ENCODE data around the gene SHROOM2.
"Not testable (repeated sequence)": the region's sequence is repeated elsewhere in the genome, so short reads cannot be mapped to it uniquely, and the experiment has no call there.

Gene SHROOM2

DNA sequence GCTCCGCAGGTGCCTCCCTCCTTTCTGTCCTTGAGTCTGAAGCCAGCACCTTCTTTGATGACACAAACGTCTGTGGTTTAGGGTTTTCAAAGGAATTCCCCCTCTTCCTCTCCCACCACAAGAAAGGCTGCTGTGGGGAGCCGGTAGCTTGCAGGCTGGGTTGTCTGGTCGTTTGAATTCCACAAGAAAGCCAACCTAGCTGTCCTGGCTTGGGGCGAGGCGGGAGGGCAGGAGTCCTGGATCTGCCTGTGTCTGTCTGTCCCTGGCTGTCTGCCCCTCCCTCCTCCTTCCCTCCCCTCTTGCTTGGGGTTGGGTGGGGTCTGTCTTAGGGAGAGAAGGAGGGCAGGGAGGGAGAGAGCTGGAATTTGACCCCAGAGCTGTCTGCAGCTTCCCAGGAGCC lies 56.3 kb downstream of the SHROOM2 start:
- FAIRE-seq, result no peak

DNA sequence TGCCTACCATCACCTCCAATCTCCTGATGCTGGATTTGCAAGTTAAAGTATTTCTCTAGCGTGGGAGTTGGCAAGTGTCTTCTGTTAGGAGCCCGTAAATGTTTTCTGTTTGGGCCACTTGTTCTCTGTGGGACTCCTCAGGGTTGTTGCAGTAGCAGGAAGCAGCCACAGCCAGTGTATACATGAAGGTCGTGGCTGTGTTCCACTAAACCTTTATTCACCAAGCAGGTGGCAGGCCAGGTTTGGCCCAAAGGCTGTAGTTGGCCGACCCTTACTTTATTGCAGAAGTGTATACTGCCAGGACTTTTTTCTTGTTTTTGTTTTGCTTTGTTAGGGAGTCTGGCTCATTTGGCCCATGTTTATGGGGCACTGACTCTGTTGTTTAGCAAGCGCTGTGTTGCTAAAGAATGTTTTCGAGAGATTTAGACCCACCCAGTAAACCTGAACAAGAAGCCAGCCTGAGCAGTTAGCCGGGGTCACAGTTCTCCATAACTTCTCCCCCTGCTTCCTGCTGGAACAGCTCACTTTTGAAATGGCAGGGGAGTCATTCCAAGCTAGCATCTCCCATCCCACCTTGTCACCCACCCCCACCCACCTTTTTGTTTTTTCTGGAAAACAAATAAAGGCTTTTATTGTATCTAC lies 58.8 kb downstream of the SHROOM2 start:
- FAIRE-seq, result no peak

DNA sequence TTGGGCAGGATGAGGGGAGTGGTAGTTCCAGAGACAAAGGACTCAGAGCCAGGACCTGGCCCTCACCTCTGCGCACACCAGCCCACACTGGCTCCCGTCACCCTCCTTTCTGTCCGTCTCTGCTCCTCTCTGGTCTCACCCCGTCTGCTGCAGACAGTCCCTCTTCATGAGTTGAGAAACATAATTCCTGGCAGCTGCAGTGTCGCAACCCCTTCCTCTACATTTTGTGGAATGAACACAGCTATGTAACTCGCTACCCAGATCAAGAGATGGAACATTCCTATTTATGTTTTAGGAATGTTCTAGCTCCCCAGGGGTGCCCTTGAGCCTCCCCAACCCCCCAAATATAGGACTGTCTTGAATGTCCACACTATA lies 59.3 kb downstream of the SHROOM2 start:
- no peak for FAIRE-seq

GRCh38 chrX:9846631-9847030 lies 60.4 kb downstream of the SHROOM2 start:
- no peak for FAIRE-seq

DNA sequence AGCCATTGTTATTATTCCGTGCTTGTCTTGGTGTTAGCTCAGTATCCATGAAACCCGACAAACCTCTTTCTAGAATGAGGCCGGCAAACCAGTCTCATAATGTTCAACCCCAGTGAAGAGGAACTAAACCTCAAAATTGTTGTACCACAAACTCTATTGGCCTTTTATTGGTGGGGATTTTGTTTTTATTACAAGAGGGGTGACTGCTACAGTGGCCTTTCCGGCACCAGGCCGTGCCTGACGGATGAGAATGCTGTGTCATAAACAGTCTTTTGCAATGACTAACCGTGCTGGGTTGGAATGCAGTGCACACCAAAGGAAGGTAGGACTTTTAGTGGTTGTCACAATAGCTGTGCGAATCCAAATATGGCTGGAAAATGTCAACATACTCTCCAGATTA lies 60.8 kb downstream of the SHROOM2 start:
- FAIRE-seq, result no peak

GRCh38 chrX:9848718-9849479 lies 62.7 kb downstream of the SHROOM2 start:
- FAIRE-seq, result no peak

DNA sequence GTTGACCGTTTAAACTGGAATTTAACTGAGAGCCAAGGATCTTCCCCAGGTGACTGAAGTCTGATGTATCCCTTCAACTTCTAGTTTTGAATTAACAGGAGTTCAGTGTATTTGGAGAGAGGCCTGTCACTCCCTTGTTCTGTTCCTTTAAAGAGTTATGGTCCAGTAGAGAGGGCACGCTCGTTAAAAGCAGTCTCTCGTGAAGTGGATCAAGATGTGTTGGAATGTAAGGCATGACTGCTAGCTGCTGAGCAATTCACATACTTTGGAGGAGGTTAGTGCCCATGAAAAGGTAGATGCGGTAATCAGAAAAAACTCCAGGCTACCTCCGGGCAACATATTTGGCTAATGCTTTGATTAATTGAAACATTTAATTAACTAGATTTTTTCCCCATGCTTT lies 65.7 kb downstream of the SHROOM2 start:
- FAIRE-seq, result no peak

GRCh38 chrX:9853307-9853706 lies 67.1 kb downstream of the SHROOM2 start:
- FAIRE-seq, result no peak

DNA sequence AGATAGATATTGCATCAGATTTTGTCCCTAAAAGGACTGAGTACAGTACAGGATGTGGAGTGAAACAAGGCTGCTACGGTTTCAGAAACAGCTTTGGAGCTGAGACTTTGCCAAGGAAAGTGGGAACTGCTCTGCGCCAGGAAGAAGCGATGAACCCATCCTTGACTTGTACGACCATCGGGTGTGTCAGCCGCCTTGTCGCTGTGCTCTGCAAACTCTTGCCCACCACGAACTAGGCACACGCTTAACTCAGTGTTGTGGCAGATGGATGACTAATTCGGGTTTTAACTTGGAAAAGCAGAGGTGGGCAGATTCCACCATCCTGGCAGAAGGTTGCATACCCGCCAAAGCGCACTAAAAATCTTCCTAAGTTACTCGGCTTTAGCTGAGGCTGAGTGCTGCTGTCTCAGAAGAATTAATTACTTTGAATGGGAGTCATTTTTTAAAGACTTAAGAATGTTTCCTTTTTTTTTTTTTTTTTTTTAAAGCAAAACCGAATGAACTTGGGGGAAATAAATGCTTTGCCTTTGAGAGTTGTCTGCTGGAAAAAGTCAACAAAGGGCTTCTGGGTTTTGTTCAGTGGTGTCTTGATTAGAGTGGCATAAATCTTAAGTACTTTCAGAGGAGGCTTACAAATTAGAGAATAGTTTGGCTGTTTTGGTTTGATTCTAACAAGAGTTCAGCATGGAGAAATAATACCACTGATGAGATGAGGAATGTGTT lies 69.5 kb downstream of the SHROOM2 start:
- no peak for FAIRE-seq

DNA sequence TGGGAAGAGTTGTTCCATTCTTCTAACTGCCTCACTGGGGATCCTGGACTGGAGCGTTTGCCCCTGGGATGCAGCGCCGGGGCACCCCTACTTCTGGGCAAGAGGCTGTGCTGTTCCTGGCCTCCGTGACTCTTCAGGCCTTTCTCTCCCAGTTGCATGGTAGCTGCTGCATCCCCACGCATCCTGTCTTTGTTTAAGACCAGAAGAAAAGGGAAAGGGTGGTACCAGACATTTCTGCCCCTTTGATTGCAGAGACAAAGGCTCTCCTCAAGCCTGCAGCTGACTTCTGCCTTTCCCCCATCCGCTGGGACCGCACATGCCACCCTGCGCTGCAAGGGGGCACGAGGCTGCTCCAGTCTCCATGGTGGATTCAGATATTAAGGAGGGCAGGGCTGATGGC lies 70.4 kb downstream of the SHROOM2 start:
- no peak for FAIRE-seq

DNA sequence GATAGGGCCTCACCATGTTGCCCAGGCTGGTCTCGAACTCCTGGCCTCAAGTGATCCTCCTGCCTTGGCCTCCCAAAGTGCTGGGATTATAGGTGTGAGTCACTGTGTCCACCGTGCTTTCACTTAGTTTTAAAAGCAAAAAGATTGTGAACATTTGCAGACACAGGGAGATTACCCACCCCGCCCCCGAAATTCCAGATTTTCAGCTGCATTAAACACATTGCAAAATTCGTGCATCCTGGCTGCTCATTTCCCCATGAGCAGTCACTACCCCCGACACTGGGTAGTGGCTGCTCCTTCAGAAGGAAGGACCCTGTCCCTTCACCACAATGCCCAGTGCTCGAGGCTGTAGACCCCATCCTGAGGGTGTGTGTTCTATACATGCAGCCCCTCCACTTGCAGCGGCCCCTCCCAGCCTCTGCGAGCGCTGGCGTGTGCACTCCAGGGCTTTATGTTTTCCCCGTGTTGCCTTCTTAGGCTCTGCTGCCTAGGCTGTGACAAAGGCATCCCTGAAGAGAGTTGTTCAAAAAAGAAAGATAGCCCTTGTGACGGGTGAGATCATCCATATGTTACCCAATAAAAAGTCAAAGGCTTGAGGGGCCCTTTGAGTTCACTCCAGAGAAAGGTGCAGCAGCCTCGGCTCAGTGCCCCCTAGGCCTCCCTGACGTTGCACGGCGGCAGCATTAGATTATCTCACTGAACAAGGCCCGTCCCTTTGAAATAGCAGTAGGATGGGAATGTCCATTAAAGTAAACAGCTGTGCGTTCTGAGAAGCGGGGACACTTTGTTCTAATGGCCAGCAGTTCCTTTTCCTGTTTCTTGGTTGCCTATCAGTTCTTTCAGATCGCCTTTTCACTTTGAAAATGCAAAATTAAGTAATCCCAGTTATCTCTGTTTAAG lies 71.6 kb downstream of the SHROOM2 start:
- no peak for FAIRE-seq

GRCh38 chrX:9858684-9859083 lies 72.5 kb downstream of the SHROOM2 start:
- FAIRE-seq, result not testable (repeated sequence)

GRCh38 chrX:9859711-9860555 lies 73.7 kb downstream of the SHROOM2 start:
- no peak for FAIRE-seq

- FAIRE-seq, result no peak
Measured at GRCh38 chrX:9860826-9861225, 74.6 kb downstream of the SHROOM2 start.

DNA sequence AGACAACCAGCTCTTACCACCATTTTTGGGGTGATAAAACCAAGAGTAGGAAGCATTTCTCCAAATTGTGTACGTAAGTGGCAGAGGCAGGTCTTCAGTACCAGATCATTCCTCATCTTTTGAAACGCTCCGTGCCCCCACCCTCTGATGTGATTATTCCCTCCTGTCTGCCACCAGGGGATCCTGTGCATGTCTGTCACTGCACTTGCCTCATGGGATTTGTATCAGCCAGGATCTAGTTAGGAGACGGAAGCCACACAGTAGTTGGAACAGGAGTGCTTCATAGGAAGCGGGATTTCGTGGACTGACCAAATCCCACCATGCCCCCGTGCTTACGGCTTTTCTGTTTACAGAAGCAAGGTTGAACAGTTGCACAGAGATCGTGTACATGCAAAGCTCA lies 75.5 kb downstream of the SHROOM2 start:
- no peak for FAIRE-seq

- FAIRE-seq, result no peak
Measured at GRCh38 chrX:9862525-9862924, 76.3 kb downstream of the SHROOM2 start.

DNA sequence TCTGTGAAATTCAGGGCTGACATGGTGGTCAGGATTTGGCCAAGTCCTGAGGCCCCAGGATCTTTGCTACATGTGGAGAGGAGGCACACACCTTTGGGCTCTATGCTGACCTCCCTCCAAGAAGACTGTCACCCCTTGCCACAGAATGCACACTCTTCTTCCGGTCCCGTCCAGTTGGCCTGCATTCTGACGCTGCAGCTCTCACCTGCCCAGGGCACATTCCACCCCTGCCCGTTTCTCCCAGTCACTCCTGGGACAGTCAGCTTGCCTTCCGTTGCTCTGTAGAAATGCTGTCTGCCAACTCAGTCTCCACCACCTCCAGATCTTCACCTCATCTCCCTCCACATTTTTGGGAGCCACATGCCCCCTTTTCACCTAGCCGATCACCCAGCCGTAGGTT lies 76.7 kb downstream of the SHROOM2 start:
- no peak for FAIRE-seq

GRCh38 chrX:9864011-9864410 lies 77.8 kb downstream of the SHROOM2 start:
- no peak for FAIRE-seq

DNA sequence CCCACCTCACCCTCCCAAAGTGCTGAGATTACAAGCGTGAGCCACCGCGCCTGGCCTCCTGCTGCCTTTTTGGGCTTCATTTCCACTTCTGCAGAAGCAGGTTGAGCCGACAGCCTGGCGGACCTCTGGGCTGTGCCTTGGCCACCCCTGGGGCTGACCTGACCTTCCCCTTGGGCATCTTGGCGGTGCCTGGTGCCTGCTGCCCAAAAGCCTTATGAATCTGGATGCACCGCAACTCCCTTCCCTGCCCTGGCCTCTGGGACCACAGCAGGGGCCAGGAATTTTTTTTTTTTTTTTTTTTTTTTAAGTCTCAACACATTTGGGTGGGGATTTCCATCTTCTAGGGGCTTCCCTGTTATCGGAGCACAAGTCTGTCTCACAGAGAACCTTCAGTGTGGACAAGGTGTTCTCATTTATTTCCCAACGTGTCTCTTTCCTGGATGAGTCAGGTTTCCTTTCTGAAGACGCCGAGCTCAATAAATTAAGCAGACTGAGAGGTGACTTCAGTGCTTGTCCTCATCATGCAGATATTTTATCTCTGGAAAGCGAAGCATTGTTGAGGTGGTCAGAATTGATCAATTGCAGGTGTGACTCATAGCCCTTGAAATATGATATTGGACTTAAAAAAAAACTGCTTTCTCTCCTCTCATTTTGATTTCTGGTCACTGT lies 79.7 kb downstream of the SHROOM2 start:
- no peak for FAIRE-seq

DNA sequence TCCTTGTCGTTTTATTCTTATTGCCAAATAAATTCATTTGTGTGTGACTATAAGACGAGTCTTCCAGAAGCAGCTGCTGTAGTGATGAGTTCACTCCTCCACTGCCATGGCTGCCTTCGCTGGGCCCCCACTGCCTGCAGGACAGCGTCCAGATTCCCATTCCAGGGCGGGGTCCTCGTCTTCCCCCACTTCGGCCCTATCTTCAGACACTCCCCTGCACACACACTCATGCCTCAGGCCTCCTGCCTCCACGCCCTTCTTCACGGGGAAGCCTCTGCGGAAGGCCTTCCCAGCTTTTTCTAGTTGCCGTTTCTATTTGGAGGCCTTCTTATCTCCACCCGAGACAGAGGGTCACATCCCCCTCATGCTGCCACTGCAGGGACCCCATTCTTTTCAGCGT lies 80.4 kb downstream of the SHROOM2 start:
- FAIRE-seq, result no peak

- FAIRE-seq, result no peak
Measured at GRCh38 chrX:9867226-9867625, 81.0 kb downstream of the SHROOM2 start.
